Measurements from ENCODE around the gene MVD. TPM values are rescaled to one million over a fixed set of nuclear protein-coding genes. Genes with fewer than 3 reads are reported as not detected.
"Not testable (repeated sequence)": the region's sequence is repeated elsewhere in the genome, so short reads cannot be mapped to it uniquely, and the experiment has no call there.

MVD gene
- total RNA-seq, 1 donor from 2014 or later: 48.8 TPM

DNA sequence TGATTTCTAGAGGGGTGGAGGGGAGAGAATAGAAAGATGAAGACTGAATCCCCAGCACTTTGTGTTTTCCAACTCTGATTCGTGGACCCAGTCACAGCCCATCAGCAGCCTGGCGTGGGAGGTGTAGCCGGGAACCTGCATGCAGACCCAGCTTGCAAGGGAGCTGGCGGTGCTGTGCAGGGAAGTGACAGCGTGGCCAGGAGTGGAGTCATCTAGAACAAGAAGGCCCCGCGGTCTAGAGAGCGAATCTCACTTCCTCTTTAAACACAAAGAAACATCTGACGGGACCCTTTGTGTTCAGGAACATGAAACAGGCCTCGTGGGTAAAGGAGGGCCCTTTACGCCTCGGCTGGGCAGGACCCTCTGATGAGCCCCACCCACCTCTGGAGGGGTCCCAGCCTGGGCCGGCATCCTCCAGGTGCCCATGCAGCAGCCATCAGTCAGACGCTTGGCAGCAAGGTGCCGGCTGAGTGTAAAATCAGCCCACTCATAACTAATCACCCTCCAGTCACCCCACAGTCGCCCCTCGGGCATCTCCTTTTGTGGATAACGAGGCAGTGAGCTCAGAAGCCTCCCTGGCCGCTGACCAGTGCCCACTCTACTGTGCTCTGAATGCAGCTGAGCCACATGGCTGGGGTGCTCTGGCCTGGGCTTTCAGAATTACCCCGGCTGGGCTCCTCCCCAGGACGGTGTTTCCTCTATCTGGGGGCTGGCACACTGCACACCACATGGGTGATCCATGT lies 19.0 kb upstream of the MVD start:
- DNase-seq: peak; percentile 79

DNA sequence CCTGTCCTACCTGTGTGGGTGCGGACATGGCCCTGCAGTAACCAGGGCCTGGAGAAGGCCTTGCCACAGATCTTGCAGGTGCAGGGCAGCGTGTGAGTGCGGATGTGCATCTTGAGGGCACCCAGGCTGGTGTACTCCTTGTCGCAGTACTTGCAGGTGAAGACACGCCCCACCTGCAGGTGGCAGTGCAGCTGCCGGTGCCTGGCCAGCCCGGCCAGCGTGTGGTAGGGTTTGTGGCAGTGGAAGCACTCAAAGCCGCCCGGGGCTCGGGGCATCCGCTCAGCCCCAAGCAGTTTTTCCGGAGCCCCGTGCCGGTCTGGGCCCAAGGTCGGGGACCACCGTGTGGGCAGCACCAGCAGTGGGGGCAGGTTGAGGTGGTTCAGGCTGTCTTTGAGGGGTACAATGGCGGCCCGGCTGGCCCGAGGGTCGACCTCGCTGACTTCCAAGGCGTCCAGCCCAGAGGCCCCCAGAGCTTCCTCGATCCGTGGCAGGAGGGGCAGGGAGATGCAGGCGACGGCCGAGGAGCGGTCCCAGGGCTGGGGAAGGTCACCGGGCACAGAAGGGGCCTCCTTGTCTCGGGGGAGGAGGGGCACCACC lies 18.3 kb upstream of the MVD start:
- DNase-seq: no peak

DNA sequence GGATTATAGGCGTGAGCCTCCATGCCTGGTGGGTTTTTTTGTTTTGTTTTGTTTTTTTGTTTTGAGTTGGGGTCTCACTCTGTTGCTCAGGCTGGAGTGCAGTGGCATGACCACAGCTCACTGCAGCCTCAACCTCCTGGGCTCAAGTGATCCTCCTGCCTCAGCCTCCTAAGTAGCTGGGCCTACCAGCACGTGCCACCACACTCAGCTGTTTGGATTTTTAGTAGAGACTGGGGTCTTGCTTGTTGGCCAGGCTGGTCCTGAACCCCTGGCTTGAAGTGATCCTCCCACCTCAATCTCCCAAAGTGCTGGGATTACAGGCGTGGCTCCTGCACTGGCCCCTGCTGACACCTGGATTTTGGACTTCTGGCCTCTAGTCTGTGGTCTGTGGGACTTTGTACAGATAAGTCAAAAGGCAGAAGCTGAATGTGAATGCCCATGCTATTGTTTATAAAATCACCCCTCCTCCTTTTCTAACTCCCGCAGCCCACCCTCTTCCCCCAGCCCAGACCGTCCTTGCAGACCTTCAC lies 17.7 kb upstream of the MVD start:
- DNase-seq: no peak

DNA sequence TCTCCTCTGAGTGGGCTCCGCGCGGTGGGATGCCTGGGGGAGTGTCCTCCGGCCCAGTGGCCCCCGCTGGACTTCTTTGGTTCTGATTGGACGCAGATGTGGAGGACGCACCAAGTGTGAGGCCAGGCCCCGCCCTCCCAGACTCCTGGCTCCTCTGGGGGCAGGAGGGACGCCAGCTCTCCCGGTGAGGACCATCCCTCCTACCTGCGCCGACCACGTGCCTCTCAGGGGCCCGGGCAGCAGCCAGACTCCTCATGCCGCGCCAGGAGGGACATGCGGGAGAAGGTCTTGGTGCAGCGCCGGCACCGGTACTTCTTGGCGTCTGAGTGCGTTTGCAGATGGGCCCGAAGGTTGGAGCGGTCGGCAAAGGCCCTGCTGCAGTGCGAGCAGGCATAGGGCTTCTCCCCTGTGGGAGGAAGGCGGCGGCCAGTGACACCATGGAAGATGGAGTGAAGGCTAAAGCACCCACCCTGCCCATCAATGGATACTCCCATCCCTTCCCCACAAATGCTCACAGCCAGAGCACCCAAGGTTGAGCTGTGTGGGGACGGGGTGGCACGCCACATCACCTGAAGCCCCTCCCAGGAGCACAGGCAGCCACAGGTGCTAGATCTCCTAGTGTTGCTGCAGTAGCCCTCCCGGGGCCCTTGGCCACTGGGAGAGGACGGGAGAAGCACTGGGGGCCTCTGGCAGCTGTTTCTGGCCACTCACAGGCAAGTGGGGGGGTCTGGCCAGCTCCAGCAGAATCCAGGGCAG lies 15.5 kb upstream of the MVD start:
- DNase-seq: no peak

DNA sequence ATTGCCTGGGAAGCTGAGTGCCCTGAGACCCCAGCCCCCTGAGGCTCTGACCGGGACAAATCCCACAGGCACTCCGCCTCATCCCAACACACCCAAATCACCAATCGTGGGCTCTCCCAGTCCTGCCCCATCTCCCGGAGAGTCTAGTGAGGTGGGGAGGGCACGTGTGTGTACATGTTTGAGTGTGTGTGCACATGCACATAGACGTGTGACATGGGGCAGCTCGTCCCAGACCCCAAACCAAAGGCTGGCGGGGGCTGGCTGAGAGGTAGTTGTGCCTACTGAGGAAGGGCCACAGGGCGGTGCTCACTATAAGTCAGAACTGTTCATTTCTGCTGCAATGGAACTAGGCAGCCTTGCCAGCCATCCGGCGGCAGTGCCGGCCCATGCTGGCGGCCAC lies 14.8 kb upstream of the MVD start:
- DNase-seq: no peak

DNA sequence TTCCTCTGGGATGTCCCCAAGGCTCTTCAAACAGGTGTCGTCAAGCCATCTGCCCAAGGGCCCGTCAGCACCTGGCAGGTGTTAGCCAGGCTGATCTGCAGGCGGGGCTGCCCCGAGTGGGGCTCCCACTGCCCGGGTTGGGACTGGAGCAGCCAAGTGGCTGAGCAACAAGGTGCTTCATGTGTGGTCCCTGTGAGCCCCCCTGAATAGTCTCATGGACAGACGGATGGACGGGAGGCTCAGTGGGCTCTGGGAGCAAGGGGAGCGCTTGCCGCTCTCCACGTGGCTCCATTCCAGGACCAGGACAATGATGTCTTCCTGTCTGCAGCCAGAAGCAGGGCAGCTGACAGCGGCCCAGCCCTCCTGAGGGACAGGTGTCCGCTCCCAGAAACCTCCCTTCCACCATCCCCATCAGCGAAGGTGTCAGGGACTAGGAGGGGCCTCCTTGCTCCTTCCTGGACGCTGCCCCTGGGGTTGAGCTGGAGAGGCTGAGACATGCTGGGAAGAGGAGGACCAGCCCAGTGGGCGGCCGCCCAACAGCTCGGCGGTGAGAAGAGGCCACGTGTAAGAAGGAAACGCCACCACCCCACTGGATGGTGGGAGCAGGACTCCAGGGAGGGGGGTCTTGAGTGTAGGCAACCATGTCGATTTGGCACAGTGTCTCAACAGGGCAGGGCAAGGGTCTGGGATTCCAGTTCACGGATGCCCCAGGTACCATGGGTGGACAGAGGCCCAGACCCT lies 13.8 kb upstream of the MVD start:
- DNase-seq: no peak

DNA sequence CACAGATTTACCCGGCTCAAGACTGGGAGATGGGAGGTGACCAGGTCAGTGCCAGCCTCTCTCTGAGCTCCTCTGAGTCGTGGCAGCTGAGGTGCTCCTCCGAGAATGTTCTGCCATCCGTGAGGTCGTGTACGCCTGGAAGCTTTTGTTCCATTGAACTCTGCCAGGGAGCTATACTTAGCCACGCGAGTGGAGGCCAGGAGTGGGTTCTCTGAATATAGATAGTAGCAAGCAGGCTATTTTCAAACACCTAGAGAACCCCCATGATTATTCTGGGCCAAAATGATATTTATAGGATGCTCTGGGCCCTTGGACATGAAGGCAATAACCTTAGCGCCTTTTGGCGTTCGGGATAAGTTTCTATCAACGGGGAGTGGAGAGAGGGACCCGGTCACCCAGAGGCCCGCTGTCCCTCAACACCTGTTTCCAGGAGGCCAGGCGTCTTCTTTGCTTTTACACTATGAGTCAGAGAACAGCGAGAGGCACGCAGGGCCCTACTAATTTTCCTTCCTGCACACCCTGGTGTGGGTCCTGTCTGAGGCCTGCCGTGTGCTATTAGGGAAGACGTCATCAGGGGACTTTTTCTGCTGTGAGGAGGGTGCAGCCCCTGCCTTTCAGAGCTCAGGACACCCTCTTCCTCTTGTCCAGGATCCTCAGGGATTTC lies 11.0 kb upstream of the MVD start:
- DNase-seq: no peak

DNA sequence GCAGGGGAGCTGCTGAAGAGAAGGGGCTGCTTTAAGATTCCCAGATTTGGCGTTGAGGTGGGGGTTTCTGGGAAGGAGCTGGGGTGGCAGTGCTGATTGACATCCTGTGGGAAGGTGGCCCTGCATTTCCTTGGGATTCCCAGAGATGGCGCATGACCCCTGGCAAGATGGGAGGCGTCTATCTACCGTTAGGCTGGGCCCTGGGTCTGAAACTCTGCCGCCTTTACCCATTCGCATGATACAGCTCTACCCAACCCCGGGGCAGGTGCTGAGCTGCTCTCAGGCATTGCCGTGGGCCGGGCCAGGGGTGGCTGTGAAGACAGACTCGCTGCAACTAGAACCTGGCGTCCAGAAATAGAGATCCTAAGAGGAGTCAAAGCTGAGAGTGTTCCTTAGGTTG lies 9.9 kb upstream of the MVD start:
- DNase-seq: no peak

DNA sequence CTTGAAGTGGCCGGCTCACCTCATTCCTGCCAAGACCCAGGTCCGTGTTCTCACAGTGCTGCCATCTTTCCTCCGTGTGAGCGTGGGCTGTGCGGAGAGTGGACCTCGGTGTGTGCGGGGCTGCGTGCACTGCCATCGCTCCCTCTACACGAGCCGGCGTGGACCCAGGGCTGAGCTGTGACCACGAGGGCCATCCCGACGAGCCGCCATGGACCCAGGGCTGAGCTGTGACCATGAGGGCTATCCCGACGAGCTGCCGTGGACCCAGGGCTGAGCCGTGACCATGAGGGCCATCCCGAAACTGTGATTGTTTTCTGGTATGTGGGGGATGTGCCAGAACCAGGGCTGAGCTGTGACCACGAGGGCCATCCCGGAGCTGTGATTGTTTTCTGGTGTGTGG lies 8.9 kb upstream of the MVD start:
- DNase-seq: no peak

DNA sequence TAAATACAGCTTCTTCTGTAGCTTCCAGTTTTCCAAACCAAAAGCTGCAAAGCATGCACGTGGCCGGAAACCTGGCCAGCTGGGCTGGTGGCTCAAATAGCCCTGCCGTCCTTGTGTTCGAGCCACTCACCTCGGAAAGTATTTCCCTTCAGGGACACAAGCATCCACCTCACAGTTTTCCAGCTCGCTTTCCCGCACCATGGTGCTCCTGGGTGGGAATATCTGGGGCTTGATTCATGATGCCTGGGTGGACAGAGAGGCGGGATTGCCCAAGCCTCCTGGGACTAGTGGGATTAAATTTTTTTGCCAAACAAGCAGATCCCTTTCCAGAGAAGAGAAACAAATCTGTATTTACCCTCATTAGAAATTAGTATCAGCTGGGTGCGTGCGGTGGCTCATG lies 7.1 kb upstream of the MVD start:
- DNase-seq: no peak

DNA sequence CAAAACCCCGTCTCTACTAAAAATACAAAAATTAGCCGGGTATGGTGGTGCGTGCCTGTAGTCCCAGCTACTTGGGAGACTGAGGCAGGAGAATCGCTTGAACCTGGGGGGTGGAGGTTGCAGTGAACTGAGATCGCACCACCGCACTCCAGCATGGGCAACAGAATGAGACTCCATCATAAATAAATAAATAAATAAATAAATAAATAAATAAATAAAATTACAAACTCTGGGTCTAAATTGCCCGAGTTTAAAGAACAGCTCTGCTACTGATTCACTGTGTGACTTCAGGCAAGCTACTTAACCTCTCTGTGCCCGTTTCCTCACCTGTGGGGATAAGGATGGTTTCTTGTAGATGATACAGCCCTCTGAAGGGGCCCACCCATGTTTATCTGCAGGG lies 6.6 kb upstream of the MVD start:
- not testable (repeated sequence) for DNase-seq

DNA sequence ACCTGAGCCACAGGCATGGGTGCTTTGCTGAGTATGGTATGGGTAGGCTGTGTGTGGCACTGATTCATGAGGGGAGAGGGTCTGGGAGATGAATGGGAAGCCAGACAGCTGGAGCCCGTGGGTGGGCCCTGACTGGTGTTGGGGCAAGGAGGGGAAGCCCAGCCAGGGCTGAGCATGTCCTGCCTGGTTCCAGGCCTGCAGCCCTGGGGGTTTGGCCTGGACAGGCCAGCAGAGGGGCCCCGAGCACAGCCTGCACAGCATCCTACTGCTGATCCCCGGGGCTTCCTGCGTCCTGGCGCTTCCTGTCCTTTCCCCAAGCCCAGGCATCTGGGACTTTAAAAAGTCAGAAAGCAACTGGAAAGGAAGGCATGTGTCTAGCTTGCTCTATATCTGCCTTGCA lies 4.6 kb upstream of the MVD start:
- DNase-seq: no peak

DNA sequence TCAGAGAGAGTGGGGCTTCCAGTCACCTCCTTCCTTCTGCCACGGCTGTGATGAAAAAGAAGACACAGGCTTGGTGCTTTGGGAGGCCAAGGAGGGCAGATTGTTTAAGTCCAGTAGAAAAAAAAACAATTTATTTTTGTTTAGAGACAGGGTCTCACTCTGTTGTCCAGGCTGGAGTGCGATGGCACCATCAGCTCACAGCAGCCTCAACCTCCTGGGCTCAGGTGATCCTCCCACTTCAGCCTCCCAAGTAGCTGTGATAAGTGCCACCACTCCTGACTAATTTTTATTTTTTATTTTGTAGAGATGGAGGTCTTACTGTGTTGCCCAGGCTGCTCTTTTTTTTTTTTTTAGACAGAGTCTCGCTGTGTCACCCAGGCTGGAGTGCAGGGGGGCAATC lies 2.7 kb upstream of the MVD start:
- no peak for DNase-seq

DNA sequence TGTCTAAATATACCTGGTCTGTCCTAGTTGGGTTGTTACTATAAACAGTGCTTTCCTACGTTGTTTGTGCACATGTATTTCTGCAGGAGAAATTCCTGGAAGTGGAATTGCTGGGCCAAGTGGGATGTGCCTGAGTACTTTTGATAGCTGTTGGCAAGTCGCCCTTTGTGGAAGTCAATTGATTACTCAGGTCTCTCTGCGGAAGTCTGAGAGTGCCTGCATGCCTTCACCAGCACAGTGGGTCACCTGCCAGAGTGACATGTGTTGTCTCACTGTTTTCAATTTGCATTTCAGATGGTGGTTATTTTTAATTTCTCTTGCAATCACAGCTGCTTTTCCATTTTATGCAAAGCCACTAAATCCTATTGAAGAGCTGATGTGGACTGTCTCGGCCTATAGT lies 2.3 kb upstream of the MVD start:
- DNase-seq: no peak

DNA sequence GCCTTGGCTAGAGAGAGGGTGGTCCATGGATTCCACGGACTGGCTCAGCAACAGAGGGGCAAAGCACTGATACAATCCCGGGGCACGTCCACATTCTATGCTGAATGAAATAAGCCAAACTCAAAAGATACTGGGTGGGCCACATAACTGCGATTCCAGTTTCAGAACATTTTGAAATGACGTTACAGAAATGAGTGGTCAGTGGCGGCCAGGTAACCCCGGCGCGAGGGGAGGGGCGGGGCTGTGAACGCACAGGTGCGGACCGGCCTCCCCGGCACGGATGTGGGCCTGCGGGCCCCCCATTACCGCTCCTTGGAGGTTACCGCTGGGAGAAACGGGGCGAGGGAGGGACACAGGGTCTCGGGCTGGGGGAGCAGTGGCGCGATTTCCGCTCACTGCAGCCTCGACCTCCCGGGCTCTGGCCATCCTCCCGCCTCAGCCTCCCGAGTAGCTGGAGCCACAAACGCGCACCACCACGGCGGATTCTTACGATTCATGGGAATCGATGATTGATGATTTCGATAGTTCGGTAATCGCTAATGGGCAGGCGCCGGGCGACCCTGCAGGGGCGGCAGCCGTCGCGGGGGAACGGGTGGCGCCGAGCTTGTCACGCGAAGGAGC lies 559 bp downstream of the MVD start:
- DNase-seq: no peak

DNA sequence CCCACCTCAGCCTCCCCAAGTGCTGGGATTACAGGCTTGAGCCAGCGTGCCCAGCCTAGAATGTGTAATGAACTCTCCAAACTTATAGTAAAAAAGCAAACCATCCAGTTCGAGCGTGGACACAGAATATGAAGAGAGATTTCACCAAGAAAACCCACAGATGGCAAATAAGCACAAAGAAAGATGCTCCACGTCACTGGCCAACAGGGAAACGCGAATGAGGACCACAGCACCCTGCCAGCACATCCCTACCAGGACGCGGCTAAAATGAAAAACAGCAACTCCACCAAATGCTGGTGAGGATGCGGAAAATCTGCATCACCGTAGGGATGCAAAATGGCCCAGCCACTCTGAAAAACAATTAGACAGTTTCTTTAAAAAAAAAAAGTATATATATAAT lies 1.4 kb downstream of the MVD start:
- no peak for DNase-seq

DNA sequence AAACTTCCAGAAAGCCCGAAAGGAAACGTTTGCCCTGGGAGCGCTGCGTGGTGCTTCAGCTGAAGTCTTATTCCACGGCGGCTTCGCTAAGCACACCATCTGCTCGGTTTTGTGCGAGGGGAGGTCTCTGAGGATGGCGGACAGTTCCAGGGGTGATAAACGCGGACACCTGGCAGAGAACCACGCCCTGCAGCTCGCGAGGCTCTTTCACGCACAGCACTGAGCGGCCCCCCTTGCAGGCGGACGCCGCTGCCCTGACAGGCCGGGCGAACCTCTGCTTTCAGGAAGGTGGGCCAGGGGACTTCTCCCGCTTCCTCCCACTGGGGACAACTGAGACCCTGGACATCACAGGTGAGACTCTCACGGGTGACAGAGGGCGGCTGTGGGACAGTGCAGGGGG lies 3.7 kb downstream of the MVD start:
- DNase-seq: no peak

DNA sequence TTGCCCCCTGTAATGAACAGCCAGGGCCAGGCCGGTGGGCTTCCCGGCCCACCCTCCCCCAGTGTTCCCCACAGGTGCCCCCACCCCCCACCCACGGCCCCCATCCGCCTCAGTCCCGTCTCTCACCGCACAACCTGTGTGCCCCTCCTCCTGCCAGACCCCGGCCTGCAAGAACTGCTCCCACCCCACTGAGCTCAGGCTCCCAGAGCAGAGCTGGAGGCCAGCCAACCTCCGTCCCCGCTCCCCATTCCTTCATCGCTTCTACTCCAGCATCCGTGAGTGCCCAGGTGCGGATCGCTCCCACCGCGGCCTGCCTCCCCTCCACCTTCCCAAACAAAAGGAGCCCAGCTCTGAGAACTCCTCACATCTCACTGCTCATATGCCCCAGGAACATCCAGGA lies 4.2 kb downstream of the MVD start:
- DNase-seq: no peak

DNA sequence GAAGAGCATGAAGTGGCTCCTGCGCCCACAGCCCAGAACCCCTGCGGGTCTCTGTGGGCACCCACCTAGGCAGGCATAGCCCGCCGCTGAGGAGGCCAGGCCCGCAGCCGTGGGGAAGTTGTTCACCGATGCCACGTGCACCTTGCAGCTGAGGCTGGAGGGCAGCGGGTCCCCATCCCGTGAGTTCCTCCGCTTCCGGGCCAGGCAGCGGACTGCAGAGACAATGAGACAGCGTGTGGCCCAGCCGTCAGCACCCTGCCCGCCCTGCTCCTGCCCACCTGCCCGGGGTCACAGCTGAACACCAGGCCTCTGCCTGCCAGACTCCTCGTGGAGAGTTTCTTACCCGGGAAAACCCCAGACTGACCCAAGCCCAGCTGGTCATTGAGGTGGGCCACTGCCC lies 5.5 kb downstream of the MVD start:
- DNase-seq: no peak

DNA sequence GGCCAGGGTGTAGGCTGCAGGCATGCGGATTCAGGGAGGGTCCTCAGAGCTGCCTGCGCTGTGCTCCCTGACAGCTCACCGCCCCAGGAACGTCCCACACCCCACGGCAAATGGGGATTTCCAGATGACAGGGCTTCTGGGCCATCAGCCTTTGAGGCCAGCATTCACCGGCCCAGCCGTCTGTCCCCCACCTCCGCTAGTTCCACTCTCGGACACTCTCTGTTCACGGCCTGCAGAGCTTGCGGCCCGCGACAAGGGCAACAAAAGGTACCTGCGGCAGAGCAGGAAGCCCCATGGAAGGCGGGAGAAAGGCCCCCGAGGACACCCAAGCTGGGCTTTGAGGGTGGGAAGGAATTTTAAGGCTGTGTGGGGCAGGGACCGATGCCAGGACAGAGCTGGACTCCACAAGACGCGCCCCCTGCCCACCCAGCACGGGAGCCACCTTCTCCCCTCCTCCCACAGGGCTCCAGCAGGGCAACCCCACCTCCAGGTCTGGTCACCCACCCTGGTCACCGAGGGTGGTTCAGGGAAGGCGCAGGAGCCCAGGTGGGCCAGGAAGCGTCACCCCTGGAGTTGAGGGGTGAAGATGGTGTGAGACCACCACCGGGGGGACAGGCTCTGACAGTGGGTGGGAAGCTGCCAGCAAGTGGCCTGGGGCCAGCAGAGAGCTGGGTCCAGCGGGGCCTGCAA lies 6.5 kb downstream of the MVD start:
- no peak for DNase-seq

DNA sequence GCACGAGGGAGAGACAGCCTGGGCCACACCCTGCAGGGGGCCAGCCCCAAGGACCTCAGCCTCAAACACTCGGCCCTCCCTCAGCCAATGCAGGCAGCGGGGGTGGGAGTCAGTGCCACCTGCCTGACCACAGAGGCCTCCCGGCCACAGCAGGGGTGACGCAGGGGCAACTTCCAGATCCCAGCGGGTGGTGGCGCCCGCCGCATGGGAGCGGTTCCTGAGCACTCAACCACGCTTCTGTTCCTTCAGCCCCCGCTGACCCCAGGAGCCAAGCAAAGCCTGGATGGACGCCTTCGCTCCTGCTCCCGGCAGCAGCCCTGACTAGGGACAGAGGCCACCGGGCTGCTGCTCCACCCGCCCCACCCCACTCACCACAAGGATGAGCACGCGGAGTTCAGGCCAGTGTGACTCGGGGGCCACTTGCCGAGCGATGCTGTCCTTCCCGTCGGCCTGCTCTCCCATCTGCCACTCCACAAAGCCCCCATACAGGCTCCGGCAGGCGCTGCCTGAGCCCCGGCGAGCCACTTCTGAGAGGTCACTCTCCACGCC lies 7.1 kb downstream of the MVD start:
- no peak for DNase-seq

Measured in occipital lobe (tissue), 2 donors.